GM18868 (cell line): ENCODE measurements around the gene AAR2.

Source experiments
- ATAC-seq: cut with Tn5 transposase; IDR thresholded peaks from one replicate; pipeline ENCODE4 v1.9.1; 2021; ENCODE audit warnings: mild to moderate bottlenecking, moderate library complexity; ENCODE audit not compliant: unreplicated experiment

AAR2 gene

GRCh38 chr20:36217226-36217625 is 19.1 kb upstream of the AAR2 start:
- ATAC-seq = no peak

- ATAC-seq = no peak
Observed at GRCh38 chr20:36218380-36219064, 17.8 kb upstream of the AAR2 start.

DNA sequence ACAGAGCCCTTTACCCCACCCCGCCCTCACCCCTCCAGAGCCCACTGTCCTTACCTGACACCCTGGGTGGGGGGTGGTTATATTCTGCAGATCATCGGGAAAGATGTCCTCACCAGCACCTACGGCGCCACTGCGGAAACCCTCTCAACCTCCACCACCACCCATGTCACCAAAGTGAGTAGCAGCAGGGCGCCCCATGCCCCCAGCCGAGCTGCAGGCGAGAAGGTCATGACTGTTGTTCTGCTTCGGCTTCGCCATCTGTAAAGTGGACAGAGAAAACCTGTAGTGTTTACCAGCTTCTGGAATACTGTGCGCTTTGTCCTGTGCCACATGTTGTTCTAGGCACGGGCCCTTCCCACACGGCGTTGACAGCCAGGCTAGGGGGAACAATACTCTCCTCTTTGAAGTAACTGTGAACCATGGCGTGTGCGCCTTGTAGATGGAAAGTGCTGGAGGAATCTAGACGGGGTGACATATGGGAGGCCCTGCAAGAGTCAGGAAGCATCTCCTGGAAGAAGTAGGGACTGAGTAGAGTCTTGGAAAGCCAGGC is 16.5 kb upstream of the AAR2 start:
- ATAC-seq = no peak

DNA sequence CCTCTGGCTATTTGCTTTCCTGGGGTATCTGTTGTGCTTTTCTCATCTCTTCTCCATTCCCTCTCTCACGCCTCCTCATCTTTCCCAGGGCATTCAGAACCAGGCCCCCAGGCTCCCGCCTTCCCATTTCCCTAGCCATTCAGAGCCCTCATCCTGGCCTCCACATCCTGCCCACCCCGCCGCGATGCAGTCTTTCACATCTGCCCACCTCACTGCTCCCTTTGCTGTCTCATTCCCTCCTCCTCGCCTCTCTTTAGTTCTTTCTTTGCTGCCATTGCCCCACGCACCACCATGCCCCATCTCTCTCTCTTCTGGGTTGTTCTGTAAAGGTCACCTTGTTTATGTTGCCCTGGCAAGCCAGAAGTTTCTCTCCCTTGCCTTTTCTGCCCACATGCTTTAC is 10.6 kb upstream of the AAR2 start:
- no peak for ATAC-seq

GRCh38 chr20:36228770-36229169 is 7.5 kb upstream of the AAR2 start:
- ATAC-seq = no peak

DNA sequence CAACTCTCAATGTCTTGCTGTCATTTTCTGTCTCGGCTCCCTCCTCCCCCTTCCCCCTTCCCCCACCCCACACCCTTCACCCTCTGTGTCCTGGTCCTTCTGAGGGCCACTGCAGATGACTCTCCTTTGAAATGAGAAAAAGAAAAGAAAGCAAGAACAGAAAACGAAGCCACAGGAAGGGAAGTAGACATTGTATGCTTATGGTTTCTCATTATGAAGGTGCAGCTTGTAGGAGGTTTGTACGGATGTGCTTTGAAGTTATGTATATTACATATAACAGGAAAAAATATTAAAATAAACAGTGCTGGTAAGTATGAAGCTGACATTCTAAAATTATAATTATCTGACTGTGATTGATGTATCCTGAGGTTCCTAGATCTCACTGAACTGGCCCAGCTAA is 6.3 kb upstream of the AAR2 start:
- ATAC-seq = no peak

- ATAC-seq = no peak
Observed at GRCh38 chr20:36231331-36231730, 4.9 kb upstream of the AAR2 start.

- no peak for ATAC-seq
Observed at GRCh38 chr20:36234771-36235320, 1.4 kb upstream of the AAR2 start.

GRCh38 chr20:36236786-36237121 is 476 bp downstream of the AAR2 start:
- ATAC-seq = no peak

DNA sequence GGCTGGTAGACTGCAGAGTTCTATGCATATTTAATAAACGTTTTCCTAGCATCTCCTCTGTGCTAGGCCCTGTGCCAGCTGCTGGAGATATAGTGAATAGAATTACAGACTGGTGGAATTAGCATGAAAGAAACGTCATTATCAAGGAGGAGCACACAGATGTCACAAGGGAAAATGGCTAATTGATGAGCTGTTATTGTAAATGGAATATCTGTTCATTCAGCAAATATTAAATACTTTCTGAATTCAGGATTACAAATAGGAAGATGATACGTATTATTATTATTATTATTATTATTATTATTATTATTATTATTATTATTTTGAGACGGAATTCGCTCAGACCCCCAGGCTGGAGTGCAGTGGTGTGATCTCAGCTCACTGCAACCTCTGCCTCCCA is 1.2 kb downstream of the AAR2 start:
- no peak for ATAC-seq

- no peak for ATAC-seq
Observed at GRCh38 chr20:36238153-36238552, 1.9 kb downstream of the AAR2 start.

DNA sequence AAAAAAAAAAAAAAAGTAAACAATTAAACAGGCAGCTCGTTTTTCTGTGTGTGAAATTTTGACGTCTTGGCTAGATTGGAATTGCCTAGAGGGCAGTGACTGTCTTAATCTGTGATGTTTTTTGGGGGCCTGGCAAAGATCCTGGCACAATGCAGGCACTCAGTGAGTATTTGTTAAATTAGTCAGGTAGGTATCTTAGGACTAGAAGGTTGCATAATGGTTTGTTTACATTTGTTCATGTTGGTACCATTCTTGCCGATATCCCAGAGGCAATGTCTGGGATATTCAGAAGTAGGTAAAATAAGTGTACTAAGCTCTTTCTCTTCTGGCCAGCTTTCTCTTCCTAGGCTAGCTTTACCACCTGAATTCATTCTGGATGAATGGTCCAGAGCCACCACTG is 2.5 kb downstream of the AAR2 start:
- ATAC-seq = no peak

DNA sequence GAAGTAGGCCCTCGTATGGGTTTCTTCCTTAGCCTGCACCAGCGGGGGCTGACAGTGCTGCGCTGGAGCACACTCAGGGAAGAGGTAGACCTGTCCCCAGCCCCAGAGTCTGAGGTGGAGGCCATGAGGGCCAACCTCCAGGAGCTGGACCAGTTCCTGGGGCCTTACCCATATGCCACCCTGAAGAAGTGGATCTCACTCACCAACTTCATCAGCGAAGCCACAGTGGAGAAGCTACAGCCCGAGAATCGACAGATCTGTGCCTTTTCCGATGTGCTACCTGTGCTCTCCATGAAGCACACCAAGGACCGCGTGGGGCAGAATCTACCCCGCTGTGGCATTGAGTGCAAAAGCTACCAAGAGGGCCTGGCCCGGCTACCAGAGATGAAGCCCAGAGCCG is 3.8 kb downstream of the AAR2 start:
- no peak for ATAC-seq

GRCh38 chr20:36241678-36242077 is 5.4 kb downstream of the AAR2 start:
- ATAC-seq = no peak

DNA sequence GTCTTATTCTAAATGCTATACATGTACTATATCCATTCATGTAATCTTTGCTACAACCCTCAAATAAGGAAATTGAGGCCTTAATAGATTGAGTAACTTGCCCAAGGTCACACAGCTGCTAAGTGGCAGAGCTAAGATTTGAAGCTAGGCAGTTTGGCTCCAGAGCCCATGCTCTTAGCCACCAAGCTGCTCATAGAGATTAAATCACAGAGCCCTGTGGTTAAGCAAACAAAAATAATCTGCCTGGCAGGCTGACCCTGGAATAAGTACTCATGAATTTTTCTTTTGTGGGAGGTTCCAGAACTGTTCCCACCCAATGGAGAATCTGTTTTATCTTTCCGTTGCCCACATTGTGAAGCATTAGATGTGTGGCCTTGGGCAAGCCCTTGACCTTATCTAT is 7.4 kb downstream of the AAR2 start:
- ATAC-seq = no peak

- ATAC-seq = no peak
Observed at GRCh38 chr20:36246401-36246800, 10.1 kb downstream of the AAR2 start.

- ATAC-seq = no peak
Observed at GRCh38 chr20:36248836-36249235, 12.6 kb downstream of the AAR2 start.

DNA sequence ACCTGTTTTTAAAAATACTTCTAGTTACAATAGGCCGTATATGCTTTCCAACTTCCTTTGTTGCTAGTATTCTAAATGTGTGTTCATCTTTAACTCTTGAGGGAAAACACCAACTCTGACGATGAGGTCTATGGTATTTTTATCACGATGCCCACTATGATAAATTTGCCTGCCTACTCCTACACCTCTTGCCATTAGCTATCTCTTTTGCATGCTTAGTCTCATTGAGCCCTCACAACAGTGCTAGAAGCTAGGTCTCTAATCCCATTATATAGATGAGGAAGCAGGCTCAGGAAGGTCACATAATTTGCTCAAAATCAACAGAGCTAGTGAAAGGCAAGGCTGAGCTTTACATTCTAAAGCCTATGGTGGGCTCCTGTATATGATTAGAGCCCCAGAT is 13.2 kb downstream of the AAR2 start:
- ATAC-seq = no peak

GRCh38 chr20:36251426-36251825 is 15.1 kb downstream of the AAR2 start:
- no peak for ATAC-seq

- no peak for ATAC-seq
Observed at GRCh38 chr20:36252511-36252910, 16.2 kb downstream of the AAR2 start.

- no peak for ATAC-seq
Observed at GRCh38 chr20:36253036-36253435, 16.8 kb downstream of the AAR2 start.

DNA sequence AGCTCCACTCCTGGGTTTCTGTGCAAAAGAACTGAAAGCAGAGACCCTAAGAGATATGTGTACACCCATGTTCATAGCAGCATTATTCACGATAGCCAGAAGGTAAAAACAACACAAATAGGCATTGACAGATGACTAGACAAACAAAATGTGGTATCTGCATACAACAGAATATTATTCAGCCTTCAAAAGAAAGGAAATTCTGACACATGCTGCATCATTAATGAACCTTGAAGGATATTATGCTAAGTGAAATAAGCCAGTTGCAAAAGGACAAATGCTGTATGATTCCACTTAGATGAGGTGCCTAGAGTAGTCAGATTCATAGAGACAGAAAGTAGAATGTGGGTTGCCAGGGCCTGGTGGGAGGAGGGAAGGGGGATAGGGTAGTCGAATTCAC is 17.8 kb downstream of the AAR2 start:
- no peak for ATAC-seq

DNA sequence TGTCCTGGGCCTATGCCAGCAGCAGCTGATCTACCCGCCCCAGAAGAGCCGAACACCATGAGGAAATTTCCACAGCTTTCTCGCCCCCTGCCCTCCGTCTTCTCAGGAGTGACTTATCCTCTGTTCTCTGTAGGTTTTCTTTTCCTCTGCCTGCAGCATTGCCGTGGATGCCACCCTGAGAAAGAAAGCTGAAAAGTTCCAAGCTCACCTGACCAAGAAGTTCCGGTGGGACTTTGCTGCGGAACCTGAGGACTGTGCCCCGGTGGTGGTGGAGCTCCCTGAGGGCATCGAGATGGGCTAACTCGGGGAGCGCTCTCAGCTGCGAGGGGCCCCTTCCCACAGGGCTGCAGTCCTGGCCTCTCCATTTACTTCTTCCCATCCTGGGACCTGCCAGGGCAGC is 19.2 kb downstream of the AAR2 start:
- ATAC-seq = no peak
